Measurements from ENCODE around the gene CAPN7.

Gene CAPN7

DNA sequence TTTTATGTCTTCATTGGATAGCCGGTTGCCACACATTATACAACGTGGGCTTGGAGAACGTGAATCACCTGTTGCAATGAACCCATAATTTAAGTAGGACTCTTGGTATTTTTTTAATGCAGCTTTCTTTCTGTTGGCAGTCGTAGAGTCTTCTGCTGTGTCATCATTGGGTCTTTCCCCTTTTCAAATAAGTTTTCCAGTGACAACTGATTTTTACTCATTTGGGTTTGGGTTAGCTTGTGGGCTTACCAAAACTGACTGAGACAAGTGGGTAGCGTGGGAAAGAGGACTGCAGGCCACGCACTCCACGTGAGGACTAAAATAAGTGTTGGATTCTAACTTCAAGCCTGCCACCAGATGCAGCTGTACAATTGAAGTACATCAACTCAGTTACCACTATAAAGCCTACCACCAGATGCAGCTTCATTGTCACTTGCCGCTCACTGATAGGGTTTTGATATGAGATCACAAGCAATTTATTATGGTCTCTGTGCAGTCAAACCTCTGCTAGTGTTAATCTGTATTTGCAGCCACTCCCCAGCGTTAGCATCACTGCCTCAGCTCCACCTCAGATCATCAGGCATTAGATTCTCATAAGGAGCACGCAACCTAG lies 6.4 kb upstream of the CAPN7 start:
- no peak for DNase-seq (ENCODE audit: low spot score)

DNA sequence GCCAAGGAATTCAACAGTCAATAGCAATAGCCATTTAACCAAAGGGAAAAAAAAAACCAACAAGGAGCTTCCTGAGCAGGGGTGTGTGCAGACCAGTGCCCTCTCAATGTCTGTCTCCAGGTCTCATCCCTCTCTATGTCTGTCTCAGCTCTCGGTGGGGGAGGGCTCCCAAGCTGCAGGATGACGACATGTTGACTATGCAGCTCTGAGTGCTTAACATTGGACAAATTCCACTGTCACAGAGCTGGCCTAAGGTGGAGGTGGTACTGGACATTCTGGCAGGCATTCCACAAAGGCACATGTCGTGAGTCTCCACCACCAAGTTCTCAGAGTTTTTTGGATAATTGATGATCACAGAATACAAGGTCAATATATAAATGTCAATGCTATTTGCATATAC lies 2.0 kb upstream of the CAPN7 start:
- DNase-seq (ENCODE audit: low spot score) = no peak

- peak; percentile 31 for DNase-seq (ENCODE audit: low spot score)
Observed at GRCh38 chr3:15205482-15205933, 538 bp upstream of the CAPN7 start.

DNA sequence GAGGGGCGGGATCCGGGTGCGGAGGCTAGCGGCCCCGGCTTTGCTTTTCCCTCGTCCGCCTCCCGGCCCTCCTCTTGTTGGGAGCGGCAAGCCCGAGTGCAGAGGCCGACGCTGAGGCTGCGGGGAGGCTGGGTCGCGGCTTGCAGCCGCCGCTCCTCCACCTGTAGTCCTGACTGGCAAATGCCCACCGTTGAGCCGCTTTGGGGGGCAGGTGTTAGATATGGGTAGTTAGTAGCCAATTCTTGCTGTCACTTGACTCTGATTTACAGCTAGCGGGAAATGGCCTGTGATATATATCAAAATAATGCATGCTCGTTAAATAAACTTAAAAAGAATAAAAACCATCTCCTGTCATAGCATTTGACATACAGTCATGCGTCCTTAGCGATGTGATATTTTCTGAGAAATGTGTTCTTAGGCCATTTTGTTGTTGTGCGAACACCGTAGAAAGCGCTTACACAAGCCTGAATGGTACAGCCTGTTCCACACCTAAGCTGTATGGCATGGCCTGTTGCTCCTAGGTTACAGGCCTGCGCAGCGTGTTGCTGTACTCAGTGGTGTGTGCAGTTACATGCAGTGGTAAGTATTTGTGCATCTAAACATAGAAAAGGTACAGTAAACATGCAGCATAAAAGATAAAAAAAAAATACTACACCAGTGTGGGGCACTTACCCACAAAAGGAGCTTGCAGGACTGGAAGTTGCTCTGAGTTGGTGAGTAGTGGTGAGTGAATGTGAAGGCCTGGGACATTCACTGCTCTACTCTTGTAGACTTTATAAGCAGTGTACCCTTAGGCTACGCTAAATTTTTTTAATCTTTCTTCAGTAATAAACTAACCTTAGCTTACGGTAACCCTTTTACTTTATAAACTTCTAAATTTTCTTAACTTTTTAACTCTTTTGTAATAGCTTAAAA lies 873 bp downstream of the CAPN7 start:
- DNase-seq (ENCODE audit: low spot score) = peak; percentile 47

DNA sequence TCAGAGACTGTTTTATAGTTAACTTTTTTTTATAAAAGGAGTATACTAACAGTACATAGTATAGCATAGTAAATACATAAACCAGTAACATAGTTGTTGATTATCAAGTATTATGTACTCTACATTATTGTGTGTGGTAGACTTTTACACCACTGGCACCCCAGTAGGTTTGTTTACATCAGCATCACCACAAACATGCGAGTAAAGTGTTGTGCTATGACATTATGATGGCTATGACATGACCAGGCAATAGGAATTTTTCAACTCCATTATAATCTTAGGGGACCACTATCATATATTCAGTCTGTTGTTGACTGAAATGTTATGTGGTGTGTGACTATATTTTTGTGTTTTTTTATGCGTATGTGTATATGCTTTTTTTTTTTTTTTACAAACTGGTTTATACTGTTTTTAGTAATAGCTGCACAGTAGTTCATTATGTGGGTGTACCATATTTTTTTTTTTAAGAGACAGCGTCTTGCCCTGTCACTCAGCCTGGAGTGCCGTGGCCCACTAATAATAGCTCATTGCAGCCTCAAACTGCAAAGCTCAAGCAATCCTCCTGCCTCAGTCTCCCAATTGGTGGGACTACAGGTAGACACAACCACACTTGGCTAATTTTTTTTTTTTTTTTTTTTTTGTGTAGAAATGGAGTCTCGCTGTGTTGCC lies 1.9 kb downstream of the CAPN7 start:
- DNase-seq (ENCODE audit: low spot score) = no peak

DNA sequence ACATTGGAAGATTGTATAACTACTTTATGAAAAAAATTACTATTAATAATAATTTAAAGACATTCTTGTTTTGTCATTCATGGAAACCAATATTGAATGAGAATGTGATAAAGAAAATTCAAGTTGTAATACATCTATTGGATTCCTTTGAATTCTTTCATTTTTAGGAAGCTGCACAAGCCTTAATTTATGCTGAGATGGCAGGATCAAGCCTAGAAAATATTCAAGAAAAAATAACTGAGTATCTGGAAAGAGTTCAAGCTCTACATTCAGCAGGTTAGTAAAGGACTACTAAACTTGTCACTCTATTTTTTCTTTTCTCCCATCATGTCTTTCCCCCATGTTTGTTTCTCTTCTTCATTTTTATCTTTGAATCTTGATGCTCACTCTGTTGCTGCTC lies 5.9 kb downstream of the CAPN7 start:
- no peak for DNase-seq (ENCODE audit: low spot score)

DNA sequence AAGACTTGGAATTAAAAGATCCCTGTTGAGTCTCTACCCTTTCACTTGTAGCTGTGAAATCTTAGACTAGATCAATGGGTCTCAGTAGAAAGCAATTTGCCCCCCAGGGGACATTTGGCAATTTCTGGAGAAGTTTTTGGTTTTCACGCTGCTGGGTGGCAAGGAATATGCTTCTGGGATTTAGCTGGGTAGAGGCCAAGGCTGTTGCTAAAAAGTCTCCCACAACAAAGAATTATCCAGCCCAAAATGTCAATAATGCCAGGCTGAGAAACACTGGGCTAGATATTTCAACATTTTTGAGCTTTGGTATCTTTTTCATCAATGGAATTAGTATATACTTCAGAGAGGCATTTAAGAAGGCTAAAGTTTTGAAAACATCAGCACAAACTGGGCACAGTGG lies 8.7 kb downstream of the CAPN7 start:
- no peak for DNase-seq (ENCODE audit: low spot score)

DNA sequence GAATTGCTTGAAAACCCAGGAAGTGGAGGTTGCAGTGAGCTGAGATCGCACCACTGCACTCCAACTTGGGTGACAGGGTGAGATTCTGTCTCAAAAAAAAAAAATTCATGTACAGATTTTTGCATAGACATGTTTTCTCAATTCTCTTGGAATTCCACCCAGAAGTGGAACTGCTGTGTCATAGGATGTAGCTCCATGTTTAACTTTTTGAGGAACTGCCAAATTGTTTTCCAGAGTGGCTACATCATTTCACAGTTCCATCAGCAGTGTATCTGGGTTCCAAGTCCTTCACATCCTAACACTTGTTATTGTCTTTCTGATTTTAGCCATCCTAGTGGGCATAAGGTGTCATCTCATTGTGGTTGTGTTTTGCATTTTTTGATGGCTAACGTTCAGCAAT lies 9.9 kb downstream of the CAPN7 start:
- no peak for DNase-seq (ENCODE audit: low spot score)

DNA sequence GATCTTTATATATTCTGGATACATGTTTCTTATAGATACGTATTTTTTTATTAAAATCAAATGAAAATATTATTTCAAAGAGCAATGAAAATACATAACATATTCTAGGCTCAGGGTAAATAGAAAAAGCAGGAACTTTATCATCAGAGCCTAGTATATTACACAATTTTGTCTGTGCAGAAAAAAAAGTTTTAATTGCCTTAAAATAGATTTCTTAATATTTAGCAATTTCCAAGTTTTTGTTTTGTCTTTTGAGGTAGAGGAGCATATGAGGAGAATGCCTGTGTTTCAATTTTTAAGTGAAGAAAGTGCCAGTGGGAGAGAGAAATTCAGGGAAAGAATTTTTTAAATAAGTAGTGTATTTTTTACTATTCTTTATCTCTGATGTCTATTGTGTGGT lies 10.5 kb downstream of the CAPN7 start:
- no peak for DNase-seq (ENCODE audit: low spot score)

GRCh38 chr3:15217011-15217671 lies 11.1 kb downstream of the CAPN7 start:
- DNase-seq (ENCODE audit: low spot score) = no peak

DNA sequence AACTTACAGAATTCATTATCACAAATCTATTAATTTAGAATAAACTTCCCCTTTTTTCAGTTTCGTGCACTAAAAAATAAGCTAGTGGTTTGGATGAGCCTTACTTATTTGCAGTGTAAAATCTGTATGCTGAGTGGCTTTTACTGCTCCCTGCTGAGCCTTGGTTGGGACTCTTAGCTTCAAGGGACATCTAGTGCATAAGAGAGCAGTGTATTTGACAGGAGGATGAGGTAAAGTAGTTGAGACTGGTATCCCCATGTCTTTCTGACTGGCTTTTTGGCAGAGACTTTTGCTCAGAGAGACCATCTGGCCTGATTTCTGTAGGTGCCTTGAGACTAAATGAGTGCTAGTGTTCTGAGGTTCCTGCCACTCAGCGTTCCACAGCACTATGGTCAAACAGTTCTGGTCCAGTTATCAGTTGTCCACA lies 11.8 kb downstream of the CAPN7 start:
- no peak for DNase-seq (ENCODE audit: low spot score)

DNA sequence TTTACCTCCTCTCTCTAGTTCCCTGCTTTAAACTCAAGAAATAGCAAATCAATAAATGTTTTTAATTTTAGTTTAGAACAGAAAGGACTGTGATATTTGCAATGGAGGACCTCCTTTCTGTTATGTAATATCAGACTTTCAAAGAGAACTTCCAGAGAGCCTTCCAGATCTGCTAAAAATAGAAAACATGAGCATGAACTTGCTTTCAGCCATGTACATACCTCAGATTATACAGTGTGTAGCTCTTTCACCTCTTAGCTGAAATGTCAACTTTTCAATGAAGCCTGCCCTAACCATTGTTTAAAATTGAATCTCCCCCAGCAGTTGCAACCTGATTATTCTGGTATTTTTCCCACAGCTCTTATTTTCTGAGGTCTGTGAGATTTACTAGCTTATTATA lies 12.6 kb downstream of the CAPN7 start:
- no peak for DNase-seq (ENCODE audit: low spot score)

- no peak for DNase-seq (ENCODE audit: low spot score)
Observed at GRCh38 chr3:15220056-15220455, 14.0 kb downstream of the CAPN7 start.

- DNase-seq (ENCODE audit: low spot score) = no peak
Observed at GRCh38 chr3:15220661-15221060, 14.6 kb downstream of the CAPN7 start.

DNA sequence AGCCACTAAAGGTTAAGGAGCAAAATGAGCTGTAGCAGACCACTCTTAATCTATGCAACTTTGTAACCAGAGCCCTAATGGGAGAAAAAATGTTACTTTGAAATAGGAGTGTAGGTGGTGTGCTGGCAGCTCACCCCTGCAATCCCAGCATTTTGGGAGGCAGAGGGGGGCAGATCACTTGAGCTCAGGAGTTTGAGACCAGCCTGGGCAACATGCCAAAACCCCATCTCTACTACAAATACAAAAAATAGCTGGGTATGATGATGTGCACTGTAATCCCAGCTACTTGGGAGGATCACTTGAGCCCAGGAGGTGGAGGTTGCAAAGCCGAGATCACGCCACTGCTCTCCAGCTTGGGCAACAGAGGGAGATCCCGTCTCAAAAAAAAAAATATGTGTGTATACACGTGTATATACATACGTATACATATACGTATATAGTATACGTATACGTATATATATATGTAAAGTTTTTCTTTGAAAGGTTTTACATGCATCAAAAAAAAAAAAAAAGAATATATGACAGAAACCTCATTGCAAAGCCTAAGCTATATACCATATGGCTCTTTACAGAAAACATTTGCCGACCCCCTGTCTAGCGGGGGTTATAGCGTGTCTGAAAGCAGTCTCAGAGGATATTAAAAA lies 15.7 kb downstream of the CAPN7 start:
- DNase-seq (ENCODE audit: low spot score) = no peak

DNA sequence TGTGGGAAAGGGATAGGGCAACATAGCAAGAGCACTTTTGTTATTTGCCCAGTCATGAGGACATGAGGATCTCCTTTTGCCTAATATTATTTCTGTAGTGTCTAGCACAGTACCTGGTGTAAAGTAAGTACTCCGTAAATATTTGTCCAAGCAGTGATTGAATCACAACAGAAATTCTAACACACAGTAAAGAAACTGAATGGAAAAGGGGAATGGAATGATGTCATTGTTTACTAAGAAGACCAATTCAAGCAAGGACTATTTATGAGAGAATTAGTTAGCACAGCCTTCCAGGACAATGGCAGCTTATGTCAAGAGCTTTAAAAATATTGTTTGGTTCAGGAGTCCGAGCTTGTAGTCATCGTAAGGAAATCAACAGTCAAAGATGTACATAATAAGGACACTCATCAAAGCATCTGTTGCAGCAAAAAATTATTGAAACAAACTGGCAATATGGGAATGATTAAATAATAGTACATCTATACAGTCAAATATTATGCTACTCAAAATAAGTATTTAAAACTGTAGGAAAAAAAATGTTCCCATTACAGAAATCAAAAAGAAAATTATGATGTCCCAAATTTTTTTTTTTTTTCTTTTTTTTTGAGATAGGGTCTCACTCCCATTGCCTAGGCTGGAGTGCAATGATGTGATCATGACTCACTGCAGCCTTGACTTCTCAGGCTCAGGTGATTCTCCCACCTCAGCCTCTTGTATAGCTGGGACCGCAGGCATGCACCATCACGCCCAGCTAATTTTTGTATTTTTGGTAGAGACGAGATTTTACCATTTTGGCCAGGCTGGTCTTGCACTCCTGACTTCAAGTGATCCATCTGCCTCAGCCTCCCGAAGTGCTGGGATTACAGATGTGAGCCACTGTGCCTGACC lies 17.9 kb downstream of the CAPN7 start:
- DNase-seq (ENCODE audit: low spot score) = peak; percentile 83

- no peak for DNase-seq (ENCODE audit: low spot score)
Observed at GRCh38 chr3:15228147-15228546, 22.1 kb downstream of the CAPN7 start.

GRCh38 chr3:15229262-15229661 lies 23.2 kb downstream of the CAPN7 start:
- DNase-seq (ENCODE audit: low spot score) = no peak

DNA sequence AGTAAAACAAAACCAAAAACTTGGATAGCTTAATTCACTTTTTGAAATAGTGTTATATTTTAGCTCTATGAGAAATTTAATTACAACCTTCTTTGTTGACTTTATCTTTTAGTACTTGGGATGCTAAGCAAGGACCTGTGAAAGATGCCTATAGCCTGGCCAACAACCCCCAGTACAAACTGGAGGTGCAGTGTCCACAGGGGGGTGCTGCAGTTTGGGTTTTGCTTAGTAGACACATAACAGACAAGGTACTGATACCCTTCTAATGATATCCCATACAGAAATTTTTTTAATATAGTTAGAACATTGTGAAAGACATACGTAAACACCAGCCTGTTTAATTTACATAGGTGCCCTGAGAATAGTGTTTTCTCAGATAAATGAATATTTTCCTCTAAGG lies 35.3 kb downstream of the CAPN7 start:
- DNase-seq (ENCODE audit: low spot score) = no peak

DNA sequence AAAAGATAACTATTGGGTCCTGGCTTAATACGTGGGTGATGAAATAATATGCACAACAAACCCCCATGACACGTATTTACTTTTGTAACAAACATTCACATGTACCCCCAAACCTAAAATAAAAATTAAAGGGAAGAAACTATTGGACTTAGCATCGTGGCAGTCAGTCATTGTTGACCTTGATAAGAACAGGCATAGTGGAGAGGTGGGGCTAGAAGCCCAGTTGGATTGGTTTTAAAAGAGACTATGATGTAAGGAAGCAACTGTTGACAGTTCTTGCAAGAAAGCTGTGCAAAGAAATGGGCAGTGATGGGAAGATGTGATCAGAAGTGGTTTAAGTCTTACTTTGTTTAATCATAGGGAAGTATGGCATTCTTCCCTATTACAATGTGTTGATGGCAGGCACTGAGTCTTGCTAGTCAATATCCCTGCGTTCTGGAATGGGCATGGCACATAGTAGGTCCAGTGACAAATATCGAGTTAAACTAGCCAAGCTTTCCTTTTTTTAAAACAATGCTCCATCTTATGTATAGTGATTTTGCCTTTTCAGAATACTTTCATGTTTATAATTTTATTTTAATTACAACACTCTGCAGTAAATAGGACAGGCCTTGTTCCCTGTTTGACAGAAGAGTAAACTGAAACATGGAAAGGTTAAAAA lies 37.9 kb downstream of the CAPN7 start:
- no peak for DNase-seq (ENCODE audit: low spot score)

Measured in pons (tissue), 1 donor.